Neutrophil (primary cell): ENCODE measurements around the gene CASP6.
"Not testable (repeated sequence)": the region's sequence is repeated elsewhere in the genome, so short reads cannot be mapped to it uniquely, and the experiment has no call there.

Source experiments
- H3K27ac ChIP-seq: fragments of 200-600 bp; sonication (generic); 2 replicates; pipeline ENCODE4 v1.5.1; 2016; ENCODE audit warnings: mild to moderate bottlenecking, moderate library complexity
- H3K27me3 ChIP-seq: fragments of 200-600 bp; sonication (generic); 2 replicates; pipeline ENCODE4 v1.6.0; 2016; ENCODE audit warnings: mild to moderate bottlenecking
- H3K36me3 ChIP-seq: fragments of 200-600 bp; sonication (generic); 2 replicates; pipeline ENCODE4 v1.5.1; 2017
- H3K4me1 ChIP-seq, 2 experiments: fragments of 200-600 bp in 1 of 2; sonication (generic) in 1 of 2; 1 replicate in 1 of 2; 2 replicates in 1 of 2; pipeline versions ENCODE4 v1.5.1 to v1.6.1; 2013 to 2016; ENCODE audit warnings: low read depth in 1 of 2, low read length in 1 of 2, mild to moderate bottlenecking in 1 of 2, moderate library complexity in 1 of 2; ENCODE audit not compliant: control insufficient read depth in 1 of 2, insufficient read depth in 1 of 2
- H3K4me3 ChIP-seq, 2 experiments: fragments of 200-600 bp in 1 of 2; sonication (generic) in 1 of 2; 1 replicate in 1 of 2; 2 replicates in 1 of 2; pipeline ENCODE4 v1.5.1; 2013 to 2016; ENCODE audit warnings: low read depth in 1 of 2, low read length in 1 of 2, mild to moderate bottlenecking in 1 of 2, moderate library complexity in 1 of 2
- H3K9me3 ChIP-seq: fragments of 200-600 bp; sonication (generic); 2 replicates; pipeline ENCODE4 v1.5.1; 2016
- CTCF ChIP-seq: fragments of 200-600 bp; sonication (generic); IDR thresholded peaks from 2 replicates; pipeline ENCODE4 v1.5.1; 2016; ENCODE audit warnings: antibody characterized with exemption

Gene CASP6

GRCh38 chr4:109690690-109691410 lies 12.4 kb downstream of the CASP6 start:
- Histone ChIP-seq H3K27ac (no peak overlapping the region), H3K4me3 (no peak overlapping the region), H3K27me3 (no peaks in the 10 kb centered on the region), H3K9me3 (no peaks in the 10 kb centered on the region), H3K36me3 (peaks cover 14% of the 10 kb centered on the region), H3K4me1 (no peaks in the 10 kb centered on the region)
- no peak for TF ChIP-seq CTCF

DNA sequence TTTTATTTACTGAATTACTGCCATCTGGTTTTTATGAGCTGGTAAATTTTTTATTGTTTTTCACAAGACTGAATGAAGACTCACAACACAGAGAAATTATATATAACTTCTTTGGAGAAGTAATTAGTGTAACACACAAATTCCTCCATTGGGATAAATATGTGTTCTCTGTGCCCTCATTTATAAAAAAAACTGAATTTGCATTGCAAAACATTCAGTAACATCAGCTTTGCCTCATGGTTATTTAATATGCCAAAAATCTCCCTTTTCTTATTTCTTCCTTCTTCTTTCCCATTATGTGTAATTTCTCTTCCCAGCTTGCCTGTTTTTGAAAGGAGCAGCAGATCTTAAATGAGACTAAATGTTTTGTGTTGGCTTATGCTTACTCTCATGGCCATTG lies 18.5 kb downstream of the CASP6 start:
- TF ChIP-seq CTCF, result no peak
- Histone ChIP-seq H3K4me3 (no peak overlapping the region), H3K27me3 (no peaks in the 10 kb centered on the region), H3K27ac (no peak overlapping the region), H3K9me3 (no peaks in the 10 kb centered on the region), H3K36me3 (no peaks in the 10 kb centered on the region), H3K4me1 (no peaks in the 10 kb centered on the region)

GRCh38 chr4:109683621-109684253 lies 19.5 kb downstream of the CASP6 start:
- Histone ChIP-seq H3K36me3 (no peaks in the 10 kb centered on the region), H3K27ac (no peak overlapping the region), H3K27me3 (no peaks in the 10 kb centered on the region), H3K9me3 (no peaks in the 10 kb centered on the region), H3K4me1 (no peaks in the 10 kb centered on the region), H3K4me3 (no peak overlapping the region)
- no peak for TF ChIP-seq CTCF

- no peaks in the 10 kb centered on the region for H3K36me3 ChIP-seq
- no peak for TF ChIP-seq CTCF
Measured at GRCh38 chr4:109682875-109683274, 20.4 kb downstream of the CASP6 start.

GRCh38 chr4:109678925-109679324 lies 24.3 kb downstream of the CASP6 start:
- not testable (repeated sequence) for H3K27ac ChIP-seq, H3K9me3 ChIP-seq, H3K4me3 ChIP-seq, H3K36me3 ChIP-seq, H3K27me3 ChIP-seq, H3K4me1 ChIP-seq

More at GRCh38 chr4:109682875-109683274, 20.4 kb downstream of the CASP6 start:
- no peak overlapping the region for H3K4me3 ChIP-seq
- H3K9me3 ChIP-seq, result no peaks in the 10 kb centered on the region
- H3K27ac ChIP-seq, result no peak overlapping the region
- H3K4me1 ChIP-seq, result no peaks in the 10 kb centered on the region
- H3K27me3 ChIP-seq, result no peaks in the 10 kb centered on the region

GRCh38 chr4:109678472-109678871 lies 24.8 kb downstream of the CASP6 start:
- not testable (repeated sequence) for H3K27ac ChIP-seq, H3K4me1 ChIP-seq, H3K36me3 ChIP-seq, H3K4me3 ChIP-seq, H3K27me3 ChIP-seq, H3K9me3 ChIP-seq
